GM21737 (cell line): ENCODE measurements around the gene ACTMAP.
"Not testable (repeated sequence)": the region's sequence is repeated elsewhere in the genome, so short reads cannot be mapped to it uniquely, and the experiment has no call there.

Experiments used
- ATAC-seq: cut with Tn5 transposase; IDR thresholded peaks from one replicate; pipeline ENCODE4 v1.9.1; 2021; ENCODE audit warnings: mild to moderate bottlenecking, moderate library complexity; ENCODE audit not compliant: unreplicated experiment

ACTMAP gene, protein sequence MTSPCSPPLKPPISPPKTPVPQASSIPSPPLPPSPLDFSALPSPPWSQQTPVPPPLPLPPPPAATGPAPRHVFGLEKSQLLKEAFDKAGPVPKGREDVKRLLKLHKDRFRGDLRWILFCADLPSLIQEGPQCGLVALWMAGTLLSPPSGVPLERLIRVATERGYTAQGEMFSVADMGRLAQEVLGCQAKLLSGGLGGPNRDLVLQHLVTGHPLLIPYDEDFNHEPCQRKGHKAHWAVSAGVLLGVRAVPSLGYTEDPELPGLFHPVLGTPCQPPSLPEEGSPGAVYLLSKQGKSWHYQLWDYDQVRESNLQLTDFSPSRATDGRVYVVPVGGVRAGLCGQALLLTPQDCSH

GRCh38 chr19:40750058-40750873, at the start of gene ACTMAP:
Gene ACTMAP, minus strand, starts transcription at chr19:40750477. Its CDS starts 674 bp downstream, at chr19:40749803.
- ATAC-seq: peak; percentile 81

DNA sequence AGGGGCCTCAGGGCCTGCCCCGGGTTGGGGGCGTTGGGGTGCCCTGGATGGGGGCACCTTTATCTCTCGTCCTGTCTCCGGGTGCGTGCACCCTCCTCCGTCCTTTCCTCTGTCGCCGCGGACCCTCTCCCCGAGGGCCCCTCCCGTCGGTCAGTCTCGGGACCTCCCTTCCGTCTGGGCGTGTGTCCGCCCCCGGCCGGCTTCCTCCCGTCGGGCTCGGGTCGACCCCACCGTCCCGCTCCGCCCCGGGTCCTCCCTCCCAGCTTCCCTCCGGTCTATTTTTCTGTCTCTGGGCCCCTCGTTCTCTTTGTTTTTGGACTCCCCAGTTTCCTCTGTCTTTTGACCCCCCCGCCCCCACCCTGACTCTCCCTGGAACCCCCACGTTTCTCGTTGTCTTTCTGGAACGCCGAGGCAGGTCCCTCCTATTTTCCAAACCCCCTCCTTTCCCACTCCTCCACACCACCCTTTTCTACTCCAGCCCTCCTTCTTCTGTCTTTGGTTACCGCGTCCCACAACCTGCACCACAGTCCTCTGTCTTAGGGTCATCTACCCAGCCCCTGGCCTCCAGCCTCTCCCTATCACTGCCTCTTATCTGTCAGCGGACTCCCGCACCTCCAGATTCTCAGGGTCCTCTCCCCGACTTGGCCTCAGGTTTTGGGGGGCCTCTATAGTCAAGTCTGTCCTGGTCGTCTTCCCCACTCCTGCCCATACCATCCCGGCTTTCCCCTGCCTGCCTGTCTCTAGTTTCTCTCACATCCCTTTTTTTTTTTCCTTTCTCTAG, 49.5 kb upstream of the ACTMAP start:
- no peak for ATAC-seq

GRCh38 chr19:40798683-40799557, 48.6 kb upstream of the ACTMAP start, which contains the start of gene EGLN2:
Gene EGLN2, plus strand, starts transcription at chr19:40799191. Its CDS starts 1,382 bp downstream, at chr19:40800573.
- peak; percentile 72 for ATAC-seq

DNA sequence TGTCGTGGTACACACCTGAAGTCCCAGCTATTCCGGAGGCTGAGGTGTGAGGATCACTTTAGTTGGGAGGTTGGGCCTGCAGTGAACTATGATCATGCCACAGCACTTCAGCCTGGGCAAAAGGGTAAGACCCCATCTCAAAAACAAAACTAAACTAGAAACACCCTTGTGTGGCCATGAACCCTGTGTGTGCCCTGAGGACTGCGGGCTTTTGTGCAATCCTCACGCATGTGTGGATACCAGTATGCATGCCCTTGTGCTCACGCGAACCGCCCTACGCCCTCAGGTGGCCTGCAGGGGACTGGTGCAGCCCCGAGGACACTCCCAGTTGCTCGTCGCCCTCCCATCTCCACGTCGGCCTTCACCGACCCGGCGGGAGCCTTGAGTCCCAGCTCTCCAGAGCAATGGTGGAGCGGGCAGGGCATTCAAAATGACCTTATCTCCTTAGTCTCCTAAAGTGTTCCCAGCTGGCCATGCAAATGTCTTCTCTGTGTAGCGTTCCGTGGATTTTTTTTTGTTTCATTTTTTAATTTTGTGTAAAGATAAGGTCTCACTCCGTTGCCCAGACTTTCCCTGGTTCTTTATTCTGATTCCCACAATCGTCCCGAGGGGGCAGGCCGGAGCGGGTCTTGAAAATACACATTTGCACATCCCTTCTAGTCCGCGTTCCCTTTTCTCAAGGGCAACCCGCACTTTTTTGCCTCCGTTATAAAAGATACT, 47.8 kb upstream of the ACTMAP start:
- peak; percentile 25 for ATAC-seq

GRCh38 chr19:40797166-40797962, 47.1 kb upstream of the ACTMAP start:
- no peak for ATAC-seq

DNA sequence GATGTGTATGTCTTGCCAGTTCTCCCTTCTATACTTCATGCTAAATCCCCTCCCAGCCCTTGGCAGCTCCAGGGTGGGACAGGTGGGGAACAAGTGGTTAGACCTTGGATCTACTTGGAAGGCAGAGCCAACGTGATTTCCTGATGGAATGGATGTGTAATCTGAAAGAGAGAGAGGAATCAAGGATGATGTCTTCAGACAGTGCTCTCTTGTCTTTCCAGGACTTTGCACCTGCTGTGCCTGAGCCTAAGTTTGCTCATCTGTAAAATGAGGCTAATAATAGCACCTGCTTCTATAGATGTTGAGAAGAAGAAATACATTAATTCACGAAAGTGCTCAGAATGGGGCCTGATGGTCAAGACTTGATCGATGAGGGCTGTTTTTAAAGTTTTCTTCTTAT, 41.7 kb upstream of the ACTMAP start:
- ATAC-seq: no peak

DNA sequence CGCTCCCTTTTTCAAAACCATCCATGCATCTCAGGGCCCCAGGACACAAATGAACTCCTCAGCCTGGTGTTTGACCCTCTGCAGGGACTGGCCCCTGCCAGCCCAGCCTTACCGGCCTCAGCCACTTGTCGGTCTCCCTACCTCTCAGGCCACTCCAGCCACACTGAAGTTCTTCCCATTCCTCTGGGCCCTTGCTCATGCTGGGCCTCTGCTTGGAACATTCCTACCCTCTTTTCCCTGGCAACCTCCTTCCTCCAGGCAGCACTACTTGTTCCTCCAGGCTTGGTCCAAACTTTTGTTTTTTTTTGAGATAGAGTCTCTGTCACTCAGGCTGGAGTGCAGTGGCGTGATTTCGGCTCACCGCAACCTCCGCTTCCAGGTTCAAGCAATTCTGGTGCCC, 41.1 kb upstream of the ACTMAP start:
- ATAC-seq: no peak

DNA sequence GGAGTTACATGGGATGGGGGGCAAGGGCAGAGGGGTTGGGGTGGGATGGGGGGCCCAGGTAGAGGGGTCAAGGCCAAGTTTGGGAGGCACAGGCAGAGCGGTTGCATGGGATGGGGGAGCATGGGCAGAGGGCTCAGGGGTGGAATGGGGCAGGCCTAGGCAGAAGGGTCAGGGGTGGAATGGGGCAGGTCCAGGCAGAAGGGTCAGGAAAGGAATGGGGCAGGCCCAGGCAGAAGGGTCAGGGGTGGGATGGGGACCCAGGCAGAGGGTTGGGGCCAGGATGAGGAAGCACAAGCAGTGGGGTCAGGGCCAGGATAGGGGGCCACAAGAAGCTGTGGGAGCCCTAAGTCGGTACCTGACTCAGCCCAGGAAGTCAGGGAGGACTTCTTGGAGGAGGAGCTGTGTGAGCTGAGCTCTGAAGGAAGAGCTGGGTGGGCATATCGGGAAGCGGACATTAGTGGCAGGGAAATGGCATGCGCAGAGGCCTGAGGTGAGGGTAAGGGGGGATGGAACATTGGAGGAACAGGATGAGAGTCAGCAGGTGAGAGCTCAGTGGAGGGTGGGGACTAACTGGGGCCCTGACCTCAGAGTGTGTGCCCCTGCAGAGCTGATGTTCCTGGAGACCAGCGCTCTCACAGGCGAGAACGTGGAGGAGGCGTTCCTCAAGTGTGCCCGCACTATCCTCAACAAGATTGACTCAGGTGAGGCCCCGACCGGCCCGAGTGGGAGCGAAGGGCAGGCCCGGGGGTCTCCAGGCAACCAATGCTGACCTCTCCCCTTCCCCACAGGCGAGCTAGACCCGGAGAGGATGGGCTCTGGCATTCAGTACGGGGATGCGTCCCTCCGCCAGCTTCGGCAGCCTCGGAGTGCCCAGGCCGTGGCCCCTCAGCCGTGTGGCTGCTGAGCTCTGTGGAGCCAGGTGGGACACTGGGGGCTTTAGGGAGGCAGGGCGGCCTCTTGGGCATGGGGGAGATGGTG, 36.1 kb upstream of the ACTMAP start:
- no peak for ATAC-seq

GRCh38 chr19:40785526-40785925, 35.2 kb upstream of the ACTMAP start:
- no peak for ATAC-seq

GRCh38 chr19:40784146-40784545, 33.9 kb upstream of the ACTMAP start:
- ATAC-seq: not testable (repeated sequence)

DNA sequence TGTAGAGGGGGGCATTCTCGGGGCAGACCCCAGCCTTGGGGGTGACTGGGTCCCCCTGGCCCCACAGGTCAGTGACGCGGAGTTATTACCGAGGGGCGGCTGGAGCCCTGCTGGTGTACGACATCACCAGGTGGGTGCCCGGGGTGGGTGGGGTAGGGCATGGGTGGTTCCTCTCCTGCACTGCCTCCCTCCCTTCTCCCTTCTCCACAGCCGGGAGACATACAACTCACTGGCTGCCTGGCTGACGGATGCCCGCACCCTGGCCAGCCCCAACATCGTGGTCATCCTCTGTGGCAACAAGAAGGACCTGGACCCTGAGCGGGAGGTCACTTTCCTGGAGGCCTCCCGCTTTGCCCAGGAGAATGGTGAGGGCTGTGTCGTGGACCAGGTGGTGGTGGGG, 33.4 kb upstream of the ACTMAP start:
- no peak for ATAC-seq

GRCh38 chr19:40781140-40781539, 30.9 kb upstream of the ACTMAP start:
- no peak for ATAC-seq

- no peak for ATAC-seq
Measured at GRCh38 chr19:40780582-40780981, 30.3 kb upstream of the ACTMAP start.

DNA sequence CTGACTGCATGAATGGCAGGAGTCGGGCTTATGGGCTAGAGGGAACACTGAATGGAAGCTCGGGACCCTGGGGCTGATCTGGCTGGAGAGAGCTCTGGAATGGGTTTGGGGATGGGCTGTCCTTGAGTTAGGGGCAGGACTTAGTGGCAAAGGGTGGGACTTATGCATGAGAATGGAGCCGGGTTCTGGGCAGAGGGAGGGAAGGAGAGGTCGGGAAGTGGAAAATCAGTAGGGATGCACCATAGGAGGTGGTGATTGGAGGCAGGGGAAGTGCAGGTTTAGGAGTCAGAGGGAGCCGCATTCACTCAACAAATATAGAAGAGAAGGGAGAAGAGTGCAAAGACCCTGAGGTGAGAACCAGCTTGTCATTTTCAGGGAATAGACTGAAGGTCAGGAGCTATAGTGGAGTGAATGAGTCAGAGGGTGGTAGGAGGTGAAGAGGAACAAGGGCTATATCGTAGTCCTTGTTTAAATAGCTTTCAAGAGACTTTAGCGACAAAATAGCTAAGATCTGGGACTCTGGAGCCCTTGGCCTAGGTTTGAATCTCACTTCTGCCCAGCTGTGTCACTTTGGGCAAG, 28.5 kb upstream of the ACTMAP start:
- ATAC-seq: no peak

DNA sequence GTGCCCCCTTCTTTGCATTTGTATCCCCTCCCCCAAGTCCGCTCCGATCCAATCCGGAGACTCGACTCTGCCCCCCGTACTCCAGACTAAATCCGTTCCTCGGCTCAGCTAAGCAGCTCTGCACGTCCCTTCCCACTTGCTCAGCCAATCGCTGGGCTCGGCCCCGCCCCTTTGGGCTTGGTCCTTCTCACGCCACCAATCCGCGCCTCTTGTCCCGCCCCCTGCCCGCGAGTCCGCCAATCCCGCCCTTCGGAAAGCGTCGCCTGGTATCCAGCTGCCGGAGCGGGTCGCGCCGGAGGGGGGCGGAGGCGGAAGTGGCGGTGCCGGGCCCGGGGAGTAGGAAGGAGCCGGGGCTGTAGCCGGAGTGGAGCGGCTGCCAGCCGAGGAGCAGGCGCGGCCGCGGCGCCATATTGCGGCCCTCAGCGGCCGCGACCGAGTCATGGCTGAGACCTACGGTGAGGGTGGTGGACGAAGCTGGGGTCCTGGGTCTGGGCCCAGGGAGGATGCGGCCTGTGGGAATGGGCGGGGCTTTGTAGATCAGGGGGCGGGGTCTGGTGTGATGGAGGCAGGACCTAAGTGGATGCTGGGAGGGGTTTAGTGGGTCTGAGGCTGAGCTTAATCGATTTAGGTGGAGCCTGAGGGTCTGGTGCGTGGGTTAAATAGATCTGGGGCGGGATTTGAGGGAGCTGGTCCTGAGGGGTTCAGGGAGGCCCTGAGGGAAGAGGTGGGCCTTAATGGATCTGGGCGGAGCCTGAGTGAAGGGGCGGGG, 27.8 kb upstream of the ACTMAP start, which contains the start of gene RAB4B:
Gene RAB4B, plus strand, starts transcription at position 311 of the 769 bp plus-strand sequence. Its CDS starts 129 bp downstream, at position 440.
- ATAC-seq: peak; percentile 65

GRCh38 chr19:40777645-40777936, 27.3 kb upstream of the ACTMAP start:
- ATAC-seq: no peak
